Right lobe of liver (tissue), 6 donors: ENCODE measurements around the gene PTPRN2. TPM values are rescaled to one million over a fixed set of nuclear protein-coding genes. Genes with fewer than 3 reads are reported as not detected.
"Not testable (repeated sequence)": the region's sequence is repeated elsewhere in the genome, so short reads cannot be mapped to it uniquely, and the experiment has no call there.

Experiments used
- ATAC-seq, 4 donors: fragments of 200-7000 bp; cut with Tn5 transposase; one replicate each; pipeline ENCODE4 v1.9.1; 2020; ENCODE audit warnings: mild to moderate bottlenecking in 4 of 4, moderate library complexity in 4 of 4
- DNase-seq, 3 donors: peaks; one replicate each; pipeline ENCODE4 v3.0.0-alpha.2; 2020
- H3K27ac ChIP-seq, 3 donors: fragments of 200-600 bp; one replicate each; pipeline ENCODE4 v1.8.0; 2022
- H3K27me3 ChIP-seq, 2 donors: fragments of 200-600 bp; one replicate each; pipeline ENCODE4 v1.8.0; 2022
- H3K36me3 ChIP-seq, 4 donors: fragments of 200-600 bp; sonication (generic) in 1 of 4; one replicate each; pipeline versions ENCODE4 v1.5.1 to v1.8.0; 2017 to 2022; ENCODE audit warnings: control low read depth in 1 of 4
- H3K4me1 ChIP-seq, 4 donors: fragments of 200-600 bp; sonication (generic) in 1 of 4; one replicate each; pipeline versions ENCODE4 v1.5.1 to v1.8.0; 2017 to 2022; ENCODE audit warnings: control low read depth in 1 of 4
- H3K4me3 ChIP-seq, 3 donors: fragments of 200-600 bp; one replicate each; pipeline ENCODE4 v1.8.0; 2022
- H3K9me3 ChIP-seq, 4 donors: fragments of 200-600 bp; sonication (generic) in 1 of 4; one replicate each; pipeline versions ENCODE4 v1.5.1 to v1.8.0; 2017 to 2022; ENCODE audit warnings: control low read depth in 1 of 4
- POLR2A ChIP-seq: fragments of 450-650 bp; IDR thresholded peaks from one replicate; pipeline ENCODE4 v1.6.1; 2017; ENCODE audit warnings: antibody characterized with exemption, mild to moderate bottlenecking
- WGBS: methylation state at CpG from one replicate; pipeline ENCODE4 v1.1.6; 2018; ENCODE audit warnings: low coverage, low lambda C conversion rate; ENCODE audit not compliant: insufficient coverage; ENCODE audit errors: missing lambda C conversion rate; 5-methylcytosine and 5-hydroxymethylcytosine counted together
- intact Hi-C, 2 donors: fragments of 100-400 bp; cut with DNase I; formaldehyde crosslinking; loops; one replicate each; pipeline versions ENCODE4 v1.11.2 to v1.14.1; 2022
- total RNA-seq, 6 experiments: library from RNA; depleted of rRNA in 2 of 6; stranded (reverse); fragments of >200 nt in 2 of 6; fragmentation: NEBNext Ultra II Directional in 3 of 6; extraction: Animal tissue kit (Norgen Biotek cat#: 25700) in 3 of 6; gene quantifications; one replicate each; pipeline versions ENCODE4 v1.1.0 to v1.2.4, GENCODE V29; 2016 to 2023
- TF ChIP-seq, protein P1 (sequence below), 4 donors: fragments of 200-600 bp in 3 of 4; fragments of 450-650 bp in 1 of 4; IDR thresholded peaks; one replicate each; pipeline versions ENCODE4 v1.5.1 to v1.8.0; 2016 to 2022; ENCODE audit warnings: antibody characterized with exemption in 4 of 4, mild to moderate bottlenecking in 2 of 4
- donor health status: DM: no; HTN: yes; CAD: no.
- donor health status: DM: no; HTN: no; CAD: no.
- donor health status: DM: no; HTN: no; CAD: no.
- donor health status: DM: no; HTN: yes; CAD: no.
- donor health status: DM: no; HTN: yes; CAD: no.

Gene PTPRN2
- total RNA-seq, 6 experiments from 2014 or later: 0.15 to 0.87 (median 0.67) TPM

DNA sequence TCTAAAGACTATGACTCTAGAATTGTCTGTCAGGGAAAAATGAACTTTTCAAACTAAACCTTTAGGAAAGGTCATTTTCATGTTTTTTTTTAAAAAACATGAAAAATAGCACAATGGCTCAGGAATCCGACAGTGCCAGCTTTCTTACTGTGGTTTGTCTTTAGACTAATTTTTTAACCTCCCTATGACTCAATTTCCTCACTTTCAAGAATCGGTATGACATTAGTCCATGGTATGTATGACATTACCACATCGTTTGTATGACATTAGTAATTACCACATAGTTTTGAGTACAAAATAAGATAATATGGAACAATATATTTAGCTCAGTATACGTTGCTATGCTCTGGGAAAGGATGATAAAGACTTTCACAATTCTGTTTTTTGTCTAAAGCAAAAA, 383.2 kb downstream of the PTPRN2 start:
- no peak for ATAC-seq
- DNase-seq: no peak
- WGBS: 29% methylated on average over 4 of the region's 4 CpGs

DNA sequence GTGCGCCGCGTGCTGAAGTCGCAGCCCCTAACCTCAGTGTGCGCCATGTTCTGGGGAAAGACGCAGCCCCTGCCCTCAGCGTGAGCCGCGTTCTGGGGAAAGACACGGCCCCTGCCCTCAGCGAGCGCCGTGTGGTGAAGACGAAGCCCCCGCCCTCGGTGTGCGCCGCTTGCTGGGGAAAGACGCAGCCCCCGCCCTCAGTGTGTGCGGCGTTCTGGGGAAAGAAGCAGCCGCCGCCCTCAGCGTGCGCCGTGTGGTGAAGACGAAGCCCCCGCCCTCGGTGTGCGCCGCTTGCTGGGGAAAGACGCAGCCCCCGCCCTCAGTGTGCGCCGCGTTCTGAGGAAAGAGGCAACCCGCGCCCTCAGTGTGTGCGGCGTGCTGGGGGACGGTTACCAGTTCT, 383.7 kb downstream of the PTPRN2 start:
- H3K27ac ChIP-seq, H3K36me3 ChIP-seq, intact Hi-C loops, H3K4me3 ChIP-seq, H3K27me3 ChIP-seq, H3K4me1 ChIP-seq, ATAC-seq, H3K9me3 ChIP-seq: not testable (repeated sequence)
- WGBS: 16% methylated on average over 13 of the region's 42 CpGs
- peak in 1 of 3 donors; percentile 49 for DNase-seq

More for the DNA sequence above, 383.2 kb downstream of the PTPRN2 start:
- intact Hi-C loops: no loop called here
- H3K4me1 ChIP-seq: no peaks in the 10 kb centered on the region
- peaks cover 0 to 6% (median 0%) of the 10 kb centered on the region in 4 donors for H3K9me3 ChIP-seq
- TF ChIP-seq POLR2A: no peak
- TF ChIP-seq, protein P1, sequence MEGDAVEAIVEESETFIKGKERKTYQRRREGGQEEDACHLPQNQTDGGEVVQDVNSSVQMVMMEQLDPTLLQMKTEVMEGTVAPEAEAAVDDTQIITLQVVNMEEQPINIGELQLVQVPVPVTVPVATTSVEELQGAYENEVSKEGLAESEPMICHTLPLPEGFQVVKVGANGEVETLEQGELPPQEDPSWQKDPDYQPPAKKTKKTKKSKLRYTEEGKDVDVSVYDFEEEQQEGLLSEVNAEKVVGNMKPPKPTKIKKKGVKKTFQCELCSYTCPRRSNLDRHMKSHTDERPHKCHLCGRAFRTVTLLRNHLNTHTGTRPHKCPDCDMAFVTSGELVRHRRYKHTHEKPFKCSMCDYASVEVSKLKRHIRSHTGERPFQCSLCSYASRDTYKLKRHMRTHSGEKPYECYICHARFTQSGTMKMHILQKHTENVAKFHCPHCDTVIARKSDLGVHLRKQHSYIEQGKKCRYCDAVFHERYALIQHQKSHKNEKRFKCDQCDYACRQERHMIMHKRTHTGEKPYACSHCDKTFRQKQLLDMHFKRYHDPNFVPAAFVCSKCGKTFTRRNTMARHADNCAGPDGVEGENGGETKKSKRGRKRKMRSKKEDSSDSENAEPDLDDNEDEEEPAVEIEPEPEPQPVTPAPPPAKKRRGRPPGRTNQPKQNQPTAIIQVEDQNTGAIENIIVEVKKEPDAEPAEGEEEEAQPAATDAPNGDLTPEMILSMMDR (IDR thresholded peaks at IDR 0.05): no peak
- H3K27me3 ChIP-seq: no peaks in the 10 kb centered on the region
- no peaks in the 10 kb centered on the region for H3K36me3 ChIP-seq
- H3K4me3 ChIP-seq: no peak overlapping the region
- no peak overlapping the region for H3K27ac ChIP-seq

DNA sequence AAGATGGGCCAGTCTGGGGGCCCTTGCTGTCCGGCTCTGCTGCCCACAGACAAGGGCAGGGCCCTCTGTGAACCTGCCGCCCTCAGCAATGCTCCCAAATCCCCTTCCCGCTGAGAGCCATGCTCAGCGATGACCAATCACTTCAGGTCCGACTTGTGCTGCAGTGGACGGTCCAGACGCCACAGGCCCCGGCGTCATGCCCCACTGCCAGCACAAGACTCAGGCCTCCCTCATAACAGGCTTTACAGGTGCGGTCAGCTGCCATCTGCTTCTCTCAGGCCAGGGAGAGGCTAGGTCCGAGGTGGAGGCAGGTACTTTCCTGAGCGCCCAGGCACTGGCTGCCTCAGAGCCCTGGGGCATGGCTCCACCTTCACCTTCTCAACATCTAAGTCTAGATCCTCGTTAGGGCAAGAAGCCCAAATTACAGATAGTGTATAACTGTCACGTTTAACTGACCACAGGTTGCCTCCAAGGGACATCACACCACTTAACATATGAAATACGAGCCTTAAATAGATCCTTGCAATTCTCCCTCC, 393.2 kb downstream of the PTPRN2 start:
- H3K27ac ChIP-seq: no peak overlapping the region
- TF ChIP-seq POLR2A: no peak
- TF ChIP-seq, protein P1 (IDR thresholded peaks at IDR 0.05): no peak
- DNase-seq (no peak), ATAC-seq (no peak)
- H3K9me3 ChIP-seq: no peaks in the 10 kb centered on the region
- no peaks in the 10 kb centered on the region for H3K36me3 ChIP-seq
- 67% methylated on average over 1 of the region's 15 CpGs for WGBS
- H3K4me3 ChIP-seq: no peak overlapping the region
- H3K4me1 ChIP-seq: no peaks in the 10 kb centered on the region
- intact Hi-C loops: no loop called here
- H3K27me3 ChIP-seq: no peaks in the 10 kb centered on the region

DNA sequence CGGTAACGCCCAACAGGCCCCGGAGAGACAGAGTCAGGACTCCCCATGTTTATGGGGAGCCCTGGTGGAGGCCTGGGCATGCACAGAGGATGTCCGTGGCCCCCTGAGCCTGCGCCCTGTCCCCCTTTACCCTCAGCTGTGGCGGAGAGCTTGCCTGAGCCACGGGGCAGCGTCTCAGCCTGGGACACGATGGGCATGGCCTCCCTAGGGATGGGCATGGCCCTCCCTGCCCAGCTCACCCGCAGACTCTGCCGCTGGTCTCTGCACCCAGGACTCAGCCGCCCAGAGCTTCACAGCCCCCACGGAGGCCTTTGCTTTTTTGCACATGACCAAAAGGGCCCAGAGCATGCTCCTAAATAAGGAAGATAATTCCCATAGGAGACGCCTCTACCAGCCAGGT, 394.2 kb downstream of the PTPRN2 start:
- no peak for ATAC-seq
- H3K4me1 ChIP-seq: no peaks in the 10 kb centered on the region
- no peak for DNase-seq
- 92% methylated on average over 1 of the region's 14 CpGs for WGBS
- H3K27me3 ChIP-seq: no peaks in the 10 kb centered on the region
- H3K36me3 ChIP-seq: no peaks in the 10 kb centered on the region
- intact Hi-C loops: no loop called here
- H3K4me3 ChIP-seq: no peak overlapping the region
- no peak for TF ChIP-seq POLR2A
- H3K9me3 ChIP-seq: no peaks in the 10 kb centered on the region
- H3K27ac ChIP-seq: no peak overlapping the region

DNA sequence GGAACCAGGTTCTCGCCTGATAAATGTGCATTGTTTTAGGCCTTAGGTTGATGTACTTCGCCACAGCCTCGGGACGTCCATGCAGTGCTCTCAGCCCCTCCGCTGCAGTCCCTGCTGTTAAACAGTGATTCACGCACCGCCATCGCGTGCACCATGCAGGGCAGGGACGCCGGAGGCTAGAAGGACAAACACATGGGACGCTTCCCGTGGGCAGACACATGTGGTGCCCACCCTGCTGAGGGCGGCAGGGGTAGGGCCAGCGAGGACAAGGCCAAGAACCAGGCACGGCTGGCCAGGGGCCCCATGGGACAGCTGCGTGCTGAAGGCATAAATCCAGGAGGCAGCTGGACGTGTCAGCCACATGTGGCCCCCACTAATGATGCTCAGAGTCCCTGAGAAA, 394.7 kb downstream of the PTPRN2 start:
- Histone ChIP-seq H3K4me1 (no peaks in the 10 kb centered on the region), H3K36me3 (no peaks in the 10 kb centered on the region), H3K9me3 (no peaks in the 10 kb centered on the region), H3K27ac (no peak overlapping the region), H3K27me3 (no peaks in the 10 kb centered on the region), H3K4me3 (no peak overlapping the region)
- no peak for DNase-seq
- ATAC-seq: no peak
- TF ChIP-seq POLR2A: no peak
- TF ChIP-seq, protein P1 (IDR thresholded peaks at IDR 0.05): no peak
- no CpG with 5 or more reads among the region's 18 CpGs for WGBS
- intact Hi-C loops: no loop called here
